Measurements from ENCODE around the gene CCL7.

Gene CCL7

DNA sequence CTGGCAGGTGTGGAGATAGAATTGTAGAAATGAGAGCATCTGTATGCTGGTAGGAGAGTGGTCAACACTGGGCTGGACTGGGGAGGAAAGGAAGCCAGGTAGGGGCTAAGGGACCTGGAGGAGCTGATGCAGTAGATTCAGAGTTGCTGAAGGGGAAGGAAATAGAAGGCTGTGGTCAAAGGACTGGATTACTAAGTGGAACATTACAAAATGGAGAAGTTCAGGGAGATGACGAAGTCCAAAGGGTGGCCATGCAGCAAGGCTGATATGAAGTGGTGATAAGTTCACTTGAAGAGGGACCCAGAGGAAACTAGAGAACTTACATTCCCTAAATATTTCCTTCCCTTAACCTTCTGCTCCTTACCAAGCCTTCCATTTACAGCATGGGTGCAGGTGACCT lies 23.6 kb upstream of the CCL7 start:
- no peak for DNase-seq (ENCODE audit: low read depth in 2 of 2, low spot score in 1 of 2)

DNA sequence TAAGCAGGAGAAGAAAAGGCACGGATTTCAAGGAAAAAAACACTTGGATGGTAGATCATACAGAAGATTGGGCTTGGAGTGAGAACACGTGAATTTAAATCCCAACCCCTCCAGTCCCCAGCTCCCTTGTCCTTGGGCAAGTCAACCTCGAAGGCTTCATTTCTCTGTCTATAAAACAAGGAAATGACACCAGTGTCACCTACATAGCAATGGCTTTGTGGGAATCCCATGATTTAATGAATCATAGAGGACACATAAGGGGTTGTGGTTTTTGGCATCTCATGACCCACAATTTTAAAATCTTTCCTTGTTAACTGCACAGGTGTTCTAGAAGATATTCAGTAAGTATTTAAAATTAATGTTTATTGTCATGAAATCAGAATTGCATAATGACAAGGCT lies 23.1 kb upstream of the CCL7 start:
- DNase-seq (ENCODE audit: low read depth in 2 of 2, low spot score in 1 of 2) = no peak

DNA sequence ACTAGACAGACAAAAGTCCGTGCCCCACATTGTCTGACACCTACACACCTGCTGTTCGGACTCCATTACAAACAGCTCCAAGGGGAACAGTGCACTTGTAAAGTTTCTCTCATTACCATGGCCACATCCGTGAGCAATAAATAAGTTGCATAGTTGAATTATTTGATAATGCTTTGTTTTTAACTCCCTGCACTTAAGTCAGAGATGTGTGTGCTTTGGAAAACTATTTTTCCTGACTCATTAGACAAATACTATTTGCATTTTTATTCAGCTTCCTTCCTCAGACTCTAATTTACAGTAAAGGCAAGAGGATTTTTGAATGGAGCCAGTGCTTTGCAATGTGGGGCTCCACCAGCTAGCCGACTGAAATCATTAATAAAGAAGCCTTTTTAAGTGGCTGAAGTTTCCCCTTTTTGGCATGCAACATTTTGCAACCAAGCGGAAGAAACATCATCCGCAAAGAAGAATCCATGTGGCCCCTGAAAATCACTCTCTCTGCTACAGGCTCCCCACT lies 21.5 kb upstream of the CCL7 start:
- DNase-seq (ENCODE audit: low read depth in 2 of 2, low spot score in 1 of 2) = no peak

DNA sequence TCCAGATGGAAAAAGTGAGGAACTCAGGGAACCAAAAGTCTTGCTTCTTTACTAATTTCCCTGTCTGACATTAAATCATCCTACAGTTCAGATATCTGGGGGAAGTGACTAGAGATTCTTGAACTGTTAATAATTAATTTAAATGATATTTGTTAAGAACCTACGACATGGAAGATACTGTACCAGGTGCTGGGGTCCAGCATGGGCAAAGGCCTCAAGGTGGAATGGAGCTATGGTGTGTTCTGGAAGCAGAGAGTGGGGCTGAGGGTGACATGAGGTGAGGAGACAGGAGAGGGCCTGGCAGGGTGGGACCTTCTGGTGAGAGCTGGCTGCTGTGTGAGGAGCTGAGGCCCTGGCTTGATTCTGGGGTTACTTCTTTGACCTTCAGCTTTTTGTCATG lies 21.0 kb upstream of the CCL7 start:
- no peak for DNase-seq (ENCODE audit: low read depth in 2 of 2, low spot score in 1 of 2)

DNA sequence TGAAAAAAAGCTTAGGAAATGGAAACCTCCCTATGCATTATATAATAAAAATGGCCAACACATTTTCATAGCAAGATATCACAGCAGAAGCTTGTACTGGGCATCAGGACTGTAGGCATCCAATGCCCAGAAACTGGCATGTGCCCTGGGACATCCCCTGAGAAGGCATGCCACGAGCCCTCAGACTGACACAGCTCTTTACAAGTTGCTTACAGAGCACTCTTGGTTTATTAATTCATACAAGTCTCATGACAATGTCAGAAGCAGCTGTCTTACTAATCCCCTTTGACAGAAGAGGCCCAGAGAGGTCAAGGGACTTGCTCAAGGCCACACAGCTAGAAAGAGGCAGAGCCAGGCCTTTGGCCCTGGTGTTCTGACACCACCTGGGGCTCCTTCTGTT lies 20.5 kb upstream of the CCL7 start:
- DNase-seq (ENCODE audit: low read depth in 2 of 2, low spot score in 1 of 2) = no peak

DNA sequence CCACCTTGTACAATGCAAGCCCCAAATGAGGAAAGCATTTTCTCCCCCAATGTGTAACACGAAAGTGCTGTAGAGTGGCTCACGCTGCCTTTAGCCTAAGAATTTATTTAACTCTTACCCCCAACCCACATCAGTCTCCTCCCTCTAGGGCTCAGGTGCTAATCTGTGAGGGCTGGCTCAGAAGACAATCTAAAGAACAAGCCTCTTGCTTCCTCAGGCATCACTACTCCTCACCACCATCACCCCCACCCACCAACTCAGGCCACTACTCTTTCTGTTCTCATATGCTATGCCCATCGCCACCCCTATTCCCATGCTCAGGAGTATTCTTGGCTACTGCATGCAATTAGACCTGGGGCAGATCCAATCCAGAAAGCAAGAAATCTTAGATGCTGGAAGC lies 18.8 kb upstream of the CCL7 start:
- DNase-seq (ENCODE audit: low read depth in 2 of 2, low spot score in 1 of 2) = no peak

DNA sequence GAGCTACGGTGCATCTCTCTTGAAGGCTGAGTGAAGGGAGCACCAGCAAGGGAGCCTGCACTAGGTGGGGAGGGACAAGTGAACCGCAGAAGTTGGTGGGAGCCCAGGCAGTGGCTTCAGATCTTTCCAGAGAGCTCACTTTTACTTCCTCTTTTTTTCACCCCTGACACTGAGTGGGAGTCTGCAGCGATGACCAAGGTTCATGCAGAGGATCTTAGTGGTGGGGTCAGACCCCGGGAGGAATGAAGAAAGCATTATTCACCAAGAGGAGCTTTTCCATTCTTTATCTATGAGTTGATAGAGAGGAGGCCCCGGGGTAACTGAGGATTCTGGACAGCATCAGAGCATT lies 18.0 kb upstream of the CCL7 start:
- no peak for DNase-seq (ENCODE audit: low read depth in 2 of 2, low spot score in 1 of 2)

DNA sequence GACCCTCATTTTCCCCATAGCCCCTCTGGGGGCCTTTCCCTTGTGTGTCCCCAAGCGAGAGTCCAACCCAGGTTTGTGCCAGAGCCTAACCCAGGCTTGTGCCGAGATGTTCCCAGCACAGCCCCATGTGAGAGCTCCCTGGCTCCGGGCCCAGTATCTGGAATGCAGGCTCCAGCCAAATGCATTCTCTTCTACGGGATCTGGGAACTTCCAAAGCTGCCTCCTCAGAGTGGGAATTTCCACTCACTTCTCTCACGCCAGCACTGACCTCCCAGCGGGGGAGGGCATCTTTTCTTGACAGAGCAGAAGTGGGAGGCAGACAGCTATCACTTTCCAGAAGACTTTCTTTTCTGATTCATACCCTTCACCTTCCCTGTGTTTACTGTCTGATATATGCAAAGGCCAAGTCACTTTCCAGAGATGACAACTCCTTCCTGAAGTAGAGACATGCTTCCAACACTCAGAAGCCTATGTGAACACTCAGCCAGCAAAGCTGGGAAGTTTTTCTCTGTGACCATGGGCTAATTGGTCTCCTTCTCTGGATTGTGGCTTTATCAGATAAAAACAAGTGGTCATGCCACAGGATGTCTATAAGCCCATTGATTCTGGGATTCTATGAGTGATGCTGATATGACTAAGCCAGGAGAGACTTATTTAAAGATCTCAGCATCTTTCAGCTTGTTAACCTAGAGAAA lies 17.4 kb upstream of the CCL7 start:
- no peak for DNase-seq (ENCODE audit: low read depth in 2 of 2, low spot score in 1 of 2)

DNA sequence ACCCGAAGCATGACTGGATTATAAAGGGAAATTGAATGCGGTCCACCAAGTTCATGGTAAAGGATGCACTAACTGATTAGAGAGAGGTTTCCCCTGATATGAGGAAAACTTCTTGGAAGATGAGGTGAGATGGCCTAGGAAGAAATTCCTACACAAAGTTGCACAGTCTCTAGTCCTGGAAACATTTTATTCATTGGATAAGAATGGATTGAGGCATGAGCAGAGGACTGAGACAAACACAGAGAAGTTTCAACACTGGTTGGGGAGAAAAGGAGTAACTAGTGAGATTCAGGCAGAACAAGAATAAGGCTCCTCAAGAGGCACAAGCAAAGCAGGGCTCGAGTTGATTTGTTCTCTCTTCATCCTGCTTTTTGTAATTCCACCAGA lies 16.9 kb upstream of the CCL7 start:
- no peak for DNase-seq (ENCODE audit: low read depth in 2 of 2, low spot score in 1 of 2)

DNA sequence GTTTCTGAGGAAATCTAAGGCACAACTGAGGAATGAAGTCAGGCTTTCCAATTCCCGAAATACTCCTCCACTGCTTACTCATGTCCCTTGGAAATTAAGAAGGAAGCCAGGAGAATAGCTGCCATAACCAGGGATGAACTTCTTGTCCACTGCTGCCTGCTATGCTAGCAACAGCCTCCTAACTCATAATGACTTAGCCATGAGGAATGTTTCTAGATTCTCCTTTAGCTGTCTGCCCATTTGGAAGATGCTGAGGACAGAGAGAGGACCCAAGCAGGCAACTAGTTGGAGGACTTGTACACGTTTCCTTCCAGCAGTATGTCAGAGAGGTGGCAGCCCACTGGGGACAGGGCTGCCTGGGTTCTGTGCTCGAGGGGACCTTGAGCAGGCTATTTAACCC lies 15.9 kb upstream of the CCL7 start:
- DNase-seq (ENCODE audit: low read depth in 2 of 2, low spot score in 1 of 2) = no peak

DNA sequence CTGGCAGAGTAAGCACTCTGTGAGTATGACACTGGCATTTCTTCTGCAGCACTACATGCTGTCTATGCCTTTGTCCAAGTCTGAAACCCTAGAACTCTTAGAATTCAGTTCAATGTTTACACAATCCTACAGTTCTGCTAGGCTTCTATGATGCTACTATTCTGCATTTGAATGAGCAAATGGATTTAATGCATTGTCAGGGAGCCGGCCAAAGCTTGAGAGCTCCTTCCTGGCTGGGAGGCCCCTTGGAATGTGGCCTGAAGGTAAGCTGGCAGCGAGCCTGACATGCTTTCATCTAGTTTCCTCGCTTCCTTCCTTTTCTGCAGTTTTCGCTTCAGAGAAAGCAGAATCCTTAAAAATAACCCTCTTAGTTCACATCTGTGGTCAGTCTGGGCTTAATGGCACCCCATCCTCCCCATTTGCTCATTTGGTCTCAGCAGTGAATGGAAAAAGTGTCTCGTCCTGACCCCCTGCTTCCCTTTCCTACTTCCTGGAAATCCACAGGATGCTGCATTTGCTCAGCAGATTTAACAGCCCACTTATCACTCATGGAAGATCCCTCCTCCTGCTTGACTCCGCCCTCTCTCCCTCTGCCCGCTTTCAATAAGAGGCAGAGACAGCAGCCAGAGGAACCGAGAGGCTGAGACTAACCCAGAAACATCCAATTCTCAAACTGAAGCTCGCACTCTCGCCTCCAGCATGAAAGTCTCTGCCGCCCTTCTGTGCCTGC lies 15.2 kb upstream of the CCL7 start, which contains the start of gene CCL2:
Gene CCL2 (plus strand): TSS at position 635 of the 730 bp plus-strand sequence. CDS start 65 bp downstream, at position 700.
- DNase-seq (ENCODE audit: low read depth in 2 of 2, low spot score in 1 of 2) = no peak

DNA sequence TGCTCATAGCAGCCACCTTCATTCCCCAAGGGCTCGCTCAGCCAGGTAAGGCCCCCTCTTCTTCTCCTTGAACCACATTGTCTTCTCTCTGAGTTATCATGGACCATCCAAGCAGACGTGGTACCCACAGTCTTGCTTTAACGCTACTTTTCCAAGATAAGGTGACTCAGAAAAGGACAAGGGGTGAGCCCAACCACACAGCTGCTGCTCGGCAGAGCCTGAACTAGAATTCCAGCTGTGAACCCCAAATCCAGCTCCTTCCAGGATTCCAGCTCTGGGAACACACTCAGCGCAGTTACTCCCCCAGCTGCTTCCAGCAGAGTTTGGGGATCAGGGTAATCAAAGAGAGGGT lies 14.7 kb upstream of the CCL7 start:
- no peak for DNase-seq (ENCODE audit: low read depth in 2 of 2, low spot score in 1 of 2)

DNA sequence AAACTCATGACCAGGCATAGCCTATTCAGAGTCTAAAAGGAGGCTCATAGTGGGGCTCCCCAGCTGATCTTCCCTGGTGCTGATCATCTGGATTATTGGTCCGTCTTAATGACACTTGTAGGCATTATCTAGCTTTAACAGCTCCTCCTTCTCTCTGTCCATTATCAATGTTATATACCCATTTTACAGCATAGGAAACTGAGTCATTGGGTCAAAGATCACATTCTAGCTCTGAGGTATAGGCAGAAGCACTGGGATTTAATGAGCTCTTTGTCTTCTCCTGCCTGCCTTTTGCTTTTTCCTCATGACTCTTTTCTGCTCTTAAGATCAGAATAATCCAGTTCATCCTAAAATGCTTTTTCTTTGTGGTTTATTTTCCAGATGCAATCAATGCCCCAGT lies 14.2 kb upstream of the CCL7 start:
- no peak for DNase-seq (ENCODE audit: low read depth in 2 of 2, low spot score in 1 of 2)

DNA sequence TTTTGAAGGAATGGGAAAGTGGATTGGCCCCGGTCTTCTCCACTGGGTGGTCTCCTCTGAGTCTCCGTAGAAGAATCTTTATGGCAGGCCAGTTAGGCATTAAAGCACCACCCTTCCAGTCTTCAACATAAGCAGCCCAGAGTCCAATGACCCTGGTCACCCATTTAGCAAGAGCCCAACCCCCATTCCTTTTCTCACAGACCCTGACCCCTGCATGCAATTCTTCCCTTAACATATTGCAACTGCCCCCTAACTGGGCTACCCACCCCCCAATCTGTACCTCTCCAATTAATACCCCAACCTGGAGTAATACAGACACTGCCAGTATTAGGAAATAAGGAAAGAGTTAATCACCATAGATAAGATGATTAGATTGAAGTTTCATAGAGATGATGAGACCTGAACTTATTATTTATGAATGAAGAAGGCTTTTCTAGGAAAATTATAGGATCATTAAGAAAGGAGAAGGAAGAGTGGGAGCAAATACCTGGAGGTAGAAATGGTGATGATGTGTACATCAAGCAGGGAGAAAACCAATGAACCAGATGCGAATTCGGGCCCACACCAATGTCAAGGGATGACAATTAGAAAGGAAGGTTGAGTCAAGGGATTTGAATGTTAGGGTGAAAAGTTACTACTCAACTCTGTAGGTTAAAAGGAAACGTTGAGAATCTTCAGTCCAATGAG lies 12.6 kb upstream of the CCL7 start:
- DNase-seq (ENCODE audit: low read depth in 2 of 2, low spot score in 1 of 2) = no peak

DNA sequence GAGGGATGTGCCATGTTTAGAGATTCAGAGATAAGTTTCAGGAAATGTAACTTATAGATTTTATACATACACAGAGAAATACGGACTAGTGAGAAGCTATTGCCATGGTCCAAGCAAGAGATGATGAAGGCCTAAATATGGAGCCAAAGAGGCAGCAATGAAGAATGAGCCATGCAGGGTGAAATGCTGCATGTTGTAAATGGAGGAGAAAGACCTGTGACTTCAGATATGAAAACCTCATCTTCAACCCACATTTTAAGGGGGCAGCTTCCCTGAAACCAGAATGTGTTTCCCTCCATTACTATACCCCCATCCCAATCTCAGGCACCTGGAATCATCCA lies 12.1 kb upstream of the CCL7 start:
- no peak for DNase-seq (ENCODE audit: low read depth in 2 of 2, low spot score in 1 of 2)

DNA sequence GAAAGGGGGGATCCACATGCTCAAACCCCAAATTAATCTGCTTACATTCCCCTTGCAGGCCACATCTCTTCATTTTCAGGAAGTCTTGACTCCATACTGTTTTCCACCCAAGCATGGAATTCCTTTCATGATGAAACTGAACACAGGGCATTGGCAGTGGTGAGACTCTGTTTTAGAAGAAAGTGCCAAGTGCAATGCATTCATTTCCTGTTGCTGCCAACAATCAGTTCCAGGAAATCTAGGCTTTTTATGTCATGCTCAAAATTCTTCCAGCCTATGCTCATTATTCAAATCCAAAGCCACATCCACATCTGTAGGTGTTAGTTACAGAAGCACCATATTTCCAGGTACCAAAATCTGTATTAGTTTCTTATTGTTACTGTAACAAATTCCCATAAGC lies 10.9 kb upstream of the CCL7 start:
- DNase-seq (ENCODE audit: low read depth in 2 of 2, low spot score in 1 of 2) = no peak

DNA sequence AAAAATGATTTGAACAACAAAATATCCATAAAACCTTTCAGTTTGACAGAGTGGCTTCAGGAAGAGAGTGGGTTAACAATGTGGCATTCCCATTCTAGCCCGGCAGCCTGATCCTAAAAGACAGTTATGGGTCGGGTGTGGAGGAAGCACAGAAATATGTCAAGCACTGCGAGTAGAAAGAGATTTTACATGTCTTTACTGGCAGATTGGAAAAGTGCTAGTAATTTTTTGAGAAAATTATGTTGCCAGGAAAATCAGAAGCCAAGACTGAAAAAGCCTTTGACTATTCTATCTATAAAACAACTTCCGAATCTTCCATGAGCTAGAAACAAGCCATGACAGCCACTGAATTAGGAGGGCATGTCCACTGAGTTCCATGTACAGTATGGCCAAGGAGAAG lies 9.2 kb upstream of the CCL7 start:
- DNase-seq (ENCODE audit: low read depth in 2 of 2, low spot score in 1 of 2) = no peak

DNA sequence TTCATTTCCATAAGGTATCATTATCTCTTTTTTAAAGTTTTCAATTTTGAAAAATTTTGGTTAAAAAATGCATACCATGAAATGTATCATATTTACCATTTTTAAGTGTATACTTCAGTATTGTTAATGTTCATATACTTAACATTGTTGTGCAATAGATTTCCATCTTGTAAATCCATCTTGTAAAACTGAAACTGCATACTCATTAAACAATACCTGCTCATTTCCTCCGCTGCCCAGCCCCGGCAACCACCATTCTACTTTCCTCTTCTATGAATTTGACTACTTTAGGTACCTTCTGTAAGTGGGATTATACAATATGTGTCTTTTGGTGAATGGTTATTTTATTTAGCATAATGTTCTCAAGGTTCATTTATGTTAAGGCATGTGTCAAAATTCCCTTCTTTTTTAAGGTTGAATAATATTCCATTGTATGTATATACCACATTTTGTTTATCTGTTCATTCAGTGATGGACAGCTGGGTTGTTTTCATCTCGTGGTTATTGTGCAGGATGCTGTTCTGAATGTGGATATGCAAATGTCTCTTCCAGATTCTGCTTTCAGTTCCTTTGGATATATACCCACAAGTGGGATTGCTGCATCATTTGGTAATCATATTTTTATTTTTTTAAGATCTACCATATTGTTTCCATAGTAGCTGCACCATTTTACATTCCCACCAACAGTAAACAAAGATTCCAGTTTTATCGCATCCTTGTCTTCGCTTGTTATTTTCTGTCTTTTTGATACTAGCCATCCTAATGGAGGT lies 8.3 kb upstream of the CCL7 start:
- no peak for DNase-seq (ENCODE audit: low read depth in 2 of 2, low spot score in 1 of 2)

DNA sequence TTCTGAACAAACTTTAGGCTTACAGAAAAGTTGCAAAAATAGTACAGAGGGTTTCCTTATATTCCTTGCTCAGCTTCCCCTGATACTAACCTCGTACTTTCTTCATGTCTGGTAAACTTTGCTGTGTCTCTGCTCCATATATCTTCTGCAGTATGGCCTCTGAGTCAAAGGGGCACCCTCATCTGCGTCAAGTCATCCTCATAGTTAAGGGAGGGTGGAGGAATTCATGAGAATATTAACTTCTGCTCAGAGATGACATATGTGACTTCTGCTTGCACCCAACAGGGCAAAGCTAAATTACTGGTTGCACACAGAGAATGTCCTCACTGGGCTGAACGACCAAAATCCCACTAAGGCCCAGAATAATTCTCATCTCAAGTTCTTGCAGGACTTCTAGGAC lies 4.3 kb upstream of the CCL7 start:
- no peak for DNase-seq (ENCODE audit: low read depth in 2 of 2, low spot score in 1 of 2)

DNA sequence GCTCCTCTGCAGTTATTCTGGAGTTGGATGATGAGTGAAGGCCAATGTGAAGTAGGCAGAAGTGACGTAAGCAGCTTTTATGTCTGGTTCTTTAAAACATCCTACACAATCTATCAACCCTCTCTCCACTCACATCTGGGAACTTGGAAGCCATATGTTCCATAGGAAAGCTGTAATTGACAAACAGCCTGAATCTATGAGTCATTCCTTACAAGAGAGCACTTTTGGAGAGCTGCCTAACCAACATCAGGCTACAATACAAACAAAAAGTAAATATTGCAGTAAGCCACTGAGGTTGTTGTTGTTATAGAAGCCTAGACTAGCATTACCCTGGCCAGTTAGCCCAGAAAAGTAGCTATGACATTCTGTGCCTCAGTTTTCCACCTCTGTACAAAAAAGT lies 5.9 kb downstream of the CCL7 start:
- no peak for DNase-seq (ENCODE audit: low read depth in 2 of 2, low spot score in 1 of 2)

DNA sequence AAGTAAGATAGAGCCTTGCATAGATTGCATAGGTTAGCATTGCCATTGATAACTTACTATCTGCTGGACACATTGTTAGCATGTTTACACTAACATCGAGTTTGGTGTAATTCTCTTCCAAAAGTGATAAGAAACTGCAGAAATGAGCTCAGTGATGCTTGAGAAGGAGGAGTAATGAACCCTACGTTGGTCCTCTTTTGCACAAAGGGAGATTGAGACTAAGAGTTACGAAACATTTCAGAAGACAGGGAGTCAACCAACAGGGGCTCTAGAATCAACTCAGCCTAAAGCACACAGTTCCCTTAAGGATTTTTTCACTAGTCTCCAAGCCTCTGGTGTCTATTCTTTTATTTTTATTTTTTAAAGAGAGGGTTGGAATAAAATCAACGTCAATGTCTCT lies 6.8 kb downstream of the CCL7 start:
- no peak for DNase-seq (ENCODE audit: low read depth in 2 of 2, low spot score in 1 of 2)

DNA sequence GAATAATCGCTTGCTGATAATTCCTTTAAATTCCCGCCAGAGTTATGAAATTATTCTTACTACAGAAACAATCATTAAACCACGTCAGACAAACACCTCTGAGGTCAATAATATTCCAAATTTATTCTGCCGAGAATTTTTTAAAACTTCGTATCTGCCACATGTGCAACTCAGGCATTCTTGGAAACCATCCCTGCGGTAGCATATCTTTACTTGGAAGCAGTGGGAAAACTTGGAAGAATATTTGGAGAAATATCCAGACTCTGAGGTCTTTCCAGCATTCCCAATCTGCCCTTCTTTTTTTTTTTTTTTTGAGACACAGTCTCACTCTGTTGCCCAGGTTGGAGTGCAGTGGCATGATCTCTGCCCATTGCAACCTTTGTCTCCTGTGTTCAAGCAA lies 13.6 kb downstream of the CCL7 start:
- no peak for DNase-seq (ENCODE audit: low read depth in 2 of 2, low spot score in 1 of 2)

Data from stimulated activated CD8-positive, alpha-beta memory T cell treated with anti-CD3 and anti-CD28 coated beads, Interleukin-4, amount 100 ng/mL, for 4 hours (primary cell).